HEK293 (cell line): ENCODE results near the gene IL3.

ENCODE experiments used
- GLI4 ChIP-seq: fragments of 450-650 bp; formaldehyde crosslinking; IDR thresholded peaks from 2 replicates; pipeline ENCODE4 v1.5.1; 2016; ENCODE audit warnings: missing biosample characterization, missing genetic modification characterization
- HOXD13 ChIP-seq: sonication (generic); formaldehyde crosslinking; IDR thresholded peaks from 2 replicates; pipeline ENCODE4 v1.8.0; 2022; ENCODE audit warnings: missing genetic modification reagents, borderline replicate concordance
- ZNF140 ChIP-seq: fragments of 450-650 bp; formaldehyde crosslinking; IDR thresholded peaks from 2 replicates; pipeline ENCODE4 v1.5.1; 2016; ENCODE audit warnings: missing biosample characterization, missing genetic modification characterization
- ZNF423 ChIP-seq: fragments of 450-650 bp; formaldehyde crosslinking; IDR thresholded peaks from 2 replicates; pipeline ENCODE4 v1.5.1; 2016; ENCODE audit warnings: missing biosample characterization, missing genetic modification characterization
- ZNF561 ChIP-seq: fragments of 450-650 bp; IDR thresholded peaks from 2 replicates; pipeline ENCODE4 v1.5.1; 2018; ENCODE audit warnings: missing biosample characterization, missing genetic modification characterization, borderline replicate concordance
- TF ChIP-seq, protein P1 (sequence below): fragments of 450-650 bp; formaldehyde crosslinking; IDR thresholded peaks from 2 replicates; pipeline ENCODE4 v1.5.1; 2016; ENCODE audit warnings: missing biosample characterization, missing genetic modification characterization
- TF ChIP-seq, protein P2 (sequence below): fragments of 450-650 bp; formaldehyde crosslinking; IDR thresholded peaks from 2 replicates; pipeline ENCODE4 v1.5.1; 2016; ENCODE audit warnings: missing biosample characterization, missing genetic modification characterization
- TF ChIP-seq, protein P3 (sequence below): sonication (generic); formaldehyde crosslinking; IDR thresholded peaks from 2 replicates; pipeline ENCODE4 v1.8.1; 2022; ENCODE audit warnings: mild to moderate bottlenecking, moderate library complexity, missing genetic modification reagents

DNA sequence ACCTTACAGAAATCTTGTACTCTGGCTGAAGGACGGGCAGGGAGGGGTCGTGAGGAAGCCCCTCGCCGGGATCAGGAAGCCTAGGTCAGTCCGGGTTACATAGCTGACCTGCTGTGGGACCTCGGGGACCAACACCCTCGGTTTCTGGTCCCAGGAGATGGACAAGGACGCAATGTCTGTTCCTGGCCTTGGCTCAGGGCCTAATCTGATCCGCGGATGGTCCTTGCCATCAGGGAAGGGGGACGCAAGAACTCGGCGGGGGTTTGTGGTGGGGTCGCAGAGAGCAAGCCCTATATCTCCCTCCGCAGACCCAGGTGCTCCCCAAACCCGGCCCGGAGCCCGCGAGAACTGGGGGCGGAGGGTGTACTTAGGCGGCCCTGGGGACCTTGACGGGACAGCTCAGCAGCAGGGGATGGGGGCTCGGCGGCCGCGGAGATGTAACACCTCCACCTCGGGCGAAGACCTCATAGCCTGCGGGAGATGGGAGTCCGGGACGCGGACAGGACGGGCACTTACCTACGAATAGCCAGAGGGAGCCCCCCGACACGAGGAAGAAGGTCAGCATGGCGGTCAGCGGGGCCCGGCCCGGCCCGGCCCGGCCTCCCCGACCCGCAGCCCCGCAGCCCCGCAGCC, 49.4 kb upstream of the IL3 start:
- TF ChIP-seq ZNF140 (tag by site-specific recombination) (no peak), ZNF561 (tag by site-specific recombination) (no peak), ZNF423 (no peak), GLI4 (tag by site-specific recombination) (no peak), HOXD13 (CRISPR knock-in tag) (no peak)
- TF ChIP-seq, protein P1, sequence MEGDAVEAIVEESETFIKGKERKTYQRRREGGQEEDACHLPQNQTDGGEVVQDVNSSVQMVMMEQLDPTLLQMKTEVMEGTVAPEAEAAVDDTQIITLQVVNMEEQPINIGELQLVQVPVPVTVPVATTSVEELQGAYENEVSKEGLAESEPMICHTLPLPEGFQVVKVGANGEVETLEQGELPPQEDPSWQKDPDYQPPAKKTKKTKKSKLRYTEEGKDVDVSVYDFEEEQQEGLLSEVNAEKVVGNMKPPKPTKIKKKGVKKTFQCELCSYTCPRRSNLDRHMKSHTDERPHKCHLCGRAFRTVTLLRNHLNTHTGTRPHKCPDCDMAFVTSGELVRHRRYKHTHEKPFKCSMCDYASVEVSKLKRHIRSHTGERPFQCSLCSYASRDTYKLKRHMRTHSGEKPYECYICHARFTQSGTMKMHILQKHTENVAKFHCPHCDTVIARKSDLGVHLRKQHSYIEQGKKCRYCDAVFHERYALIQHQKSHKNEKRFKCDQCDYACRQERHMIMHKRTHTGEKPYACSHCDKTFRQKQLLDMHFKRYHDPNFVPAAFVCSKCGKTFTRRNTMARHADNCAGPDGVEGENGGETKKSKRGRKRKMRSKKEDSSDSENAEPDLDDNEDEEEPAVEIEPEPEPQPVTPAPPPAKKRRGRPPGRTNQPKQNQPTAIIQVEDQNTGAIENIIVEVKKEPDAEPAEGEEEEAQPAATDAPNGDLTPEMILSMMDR (tag by site-specific recombination), result no peak
- TF ChIP-seq, protein P2, sequence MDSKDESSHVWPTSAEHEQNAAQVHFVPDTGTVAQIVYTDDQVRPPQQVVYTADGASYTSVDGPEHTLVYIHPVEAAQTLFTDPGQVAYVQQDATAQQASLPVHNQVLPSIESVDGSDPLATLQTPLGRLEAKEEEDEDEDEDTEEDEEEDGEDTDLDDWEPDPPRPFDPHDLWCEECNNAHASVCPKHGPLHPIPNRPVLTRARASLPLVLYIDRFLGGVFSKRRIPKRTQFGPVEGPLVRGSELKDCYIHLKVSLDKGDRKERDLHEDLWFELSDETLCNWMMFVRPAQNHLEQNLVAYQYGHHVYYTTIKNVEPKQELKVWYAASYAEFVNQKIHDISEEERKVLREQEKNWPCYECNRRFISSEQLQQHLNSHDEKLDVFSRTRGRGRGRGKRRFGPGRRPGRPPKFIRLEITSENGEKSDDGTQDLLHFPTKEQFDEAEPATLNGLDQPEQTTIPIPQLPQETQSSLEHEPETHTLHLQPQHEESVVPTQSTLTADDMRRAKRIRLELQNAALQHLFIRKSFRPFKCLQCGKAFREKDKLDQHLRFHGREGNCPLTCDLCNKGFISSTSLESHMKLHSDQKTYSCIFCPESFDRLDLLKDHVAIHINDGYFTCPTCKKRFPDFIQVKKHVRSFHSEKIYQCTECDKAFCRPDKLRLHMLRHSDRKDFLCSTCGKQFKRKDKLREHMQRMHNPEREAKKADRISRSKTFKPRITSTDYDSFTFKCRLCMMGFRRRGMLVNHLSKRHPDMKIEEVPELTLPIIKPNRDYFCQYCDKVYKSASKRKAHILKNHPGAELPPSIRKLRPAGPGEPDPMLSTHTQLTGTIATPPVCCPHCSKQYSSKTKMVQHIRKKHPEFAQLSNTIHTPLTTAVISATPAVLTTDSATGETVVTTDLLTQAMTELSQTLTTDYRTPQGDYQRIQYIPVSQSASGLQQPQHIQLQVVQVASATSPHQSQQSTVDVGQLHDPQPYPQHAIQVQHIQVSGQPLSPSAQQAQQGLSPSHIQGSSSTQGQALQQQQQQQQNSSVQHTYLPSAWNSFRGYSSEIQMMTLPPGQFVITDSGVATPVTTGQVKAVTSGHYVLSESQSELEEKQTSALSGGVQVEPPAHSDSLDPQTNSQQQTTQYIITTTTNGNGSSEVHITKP (tag by site-specific recombination), result no peak
- TF ChIP-seq, protein P3, sequence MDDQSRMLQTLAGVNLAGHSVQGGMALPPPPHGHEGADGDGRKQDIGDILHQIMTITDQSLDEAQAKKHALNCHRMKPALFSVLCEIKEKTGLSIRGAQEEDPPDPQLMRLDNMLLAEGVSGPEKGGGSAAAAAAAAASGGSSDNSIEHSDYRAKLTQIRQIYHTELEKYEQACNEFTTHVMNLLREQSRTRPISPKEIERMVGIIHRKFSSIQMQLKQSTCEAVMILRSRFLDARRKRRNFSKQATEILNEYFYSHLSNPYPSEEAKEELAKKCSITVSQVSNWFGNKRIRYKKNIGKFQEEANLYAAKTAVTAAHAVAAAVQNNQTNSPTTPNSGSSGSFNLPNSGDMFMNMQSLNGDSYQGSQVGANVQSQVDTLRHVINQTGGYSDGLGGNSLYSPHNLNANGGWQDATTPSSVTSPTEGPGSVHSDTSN (CRISPR knock-in tag), result no peak
